ENCODE results near the gene PLXNB2. TPM values are rescaled to one million over a fixed set of nuclear protein-coding genes. Genes with fewer than 3 reads are reported as not detected.

PLXNB2 gene
- total and polyA plus RNA-seq, 2 experiments from 2014 or later: 123 to 147 TPM

DNA sequence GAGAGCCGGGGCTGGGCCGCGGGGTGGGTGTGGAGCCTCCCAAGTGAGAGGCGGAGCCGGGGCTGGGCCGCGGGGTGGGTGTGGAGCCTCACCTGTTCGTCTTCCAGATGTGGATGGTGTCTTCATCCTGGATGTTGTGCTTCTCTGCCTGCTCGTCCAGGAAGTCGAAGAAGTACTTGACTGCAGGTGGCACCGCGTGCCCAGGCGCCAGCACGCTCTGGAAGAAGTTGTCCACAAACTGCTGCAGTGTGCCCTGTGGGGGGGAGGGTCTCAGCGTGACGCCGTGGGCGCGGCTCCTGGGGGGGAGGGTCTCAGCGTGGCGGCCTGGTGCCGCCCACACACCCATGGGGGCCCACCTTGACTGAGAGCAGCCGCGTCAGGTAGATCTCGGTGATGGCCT, 29.7 kb downstream of the PLXNB2 start:
- Histone ChIP-seq H3K36me3 (ENCODE audit: low read depth) (peaks cover 37% of the 10 kb centered on the region; the same call in 1 of the 2 replicates), H4K20me1 (ENCODE audit: insufficient read depth) (no peaks in the 10 kb centered on the region), H3K9me3 (ENCODE audit: low read depth) (no peaks in the 10 kb centered on the region), H3F3A (ENCODE audit: insufficient read depth) (peaks cover 18% of the 10 kb centered on the region), H3K9me2 (ENCODE audit: insufficient read depth) (no peaks in the 10 kb centered on the region), H3K27ac (no peak overlapping the region), H3K4me1 (ENCODE audit: insufficient read depth) (no peaks in the 10 kb centered on the region), H3K79me2 (ENCODE audit: insufficient read depth) (no peaks in the 10 kb centered on the region; the same call in 1 of the 2 replicates), H2AFZ (no peak overlapping the region), H3K9ac (no peak overlapping the region), H3K4me3 (no peak overlapping the region), H3K27me3 (replicated peaks; ENCODE audit: insufficient read depth) (no peaks in the 10 kb centered on the region), H3K4me2 (ENCODE audit: unreplicated experiment) (no peak overlapping the region)
- DNase-seq: no peak
- in situ Hi-C loops (cut with MboI): loop anchor here (10.0 kb wide), 1 partner anchor 57 kb away; no protein-coding TSS in a partner anchor
- 91 to 93% methylated on average over 14 to 21 of the region's 25 CpGs for WGBS, 2 experiments (ENCODE audit: low coverage in 1 of 2, low lambda C conversion rate in 2 of 2, missing lambda C conversion rate in 2 of 2)
- TF ChIP-seq EZH2 (IDR thresholded peaks at IDR 0.05; ENCODE audit: insufficient read depth, poor library complexity, severe bottlenecking) (no peak), EZH2phosphoT487 (IDR thresholded peaks at IDR 0.05; ENCODE audit: insufficient read depth, low read depth) (no peak)

DNA sequence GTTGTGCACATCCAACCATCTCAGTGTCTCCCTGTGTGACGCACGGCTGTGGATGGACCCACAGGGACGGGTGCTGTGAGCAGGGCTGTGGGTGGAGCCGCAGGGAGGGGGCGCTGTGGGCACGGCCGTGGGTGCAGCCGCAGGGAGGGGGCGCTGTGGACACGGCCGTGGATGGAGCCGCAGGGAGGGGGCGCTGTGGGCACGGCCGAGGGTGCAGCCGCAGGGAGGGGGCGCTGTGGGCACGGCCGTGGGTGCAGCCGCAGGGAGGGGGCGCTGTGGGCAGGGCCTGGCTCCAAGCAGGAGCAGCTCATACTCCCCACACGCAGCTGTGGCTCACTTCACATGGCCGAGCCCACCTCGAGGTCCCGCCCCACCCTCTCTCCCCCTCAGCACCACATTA, 31.3 kb downstream of the PLXNB2 start:
- Histone ChIP-seq H3K27me3 (replicated peaks; ENCODE audit: insufficient read depth) (no peaks in the 10 kb centered on the region), H3K9me3 (ENCODE audit: low read depth) (no peaks in the 10 kb centered on the region), H3F3A (ENCODE audit: insufficient read depth) (peaks cover 18% of the 10 kb centered on the region), H3K4me1 (ENCODE audit: insufficient read depth) (peaks cover 4% of the 10 kb centered on the region), H3K9me2 (ENCODE audit: insufficient read depth) (no peaks in the 10 kb centered on the region), H2AFZ (no peak overlapping the region), H3K9ac (no peak overlapping the region), H3K4me3 (no peak overlapping the region), H3K4me2 (ENCODE audit: unreplicated experiment) (no peak overlapping the region), H3K27ac (no peak overlapping the region), H4K20me1 (ENCODE audit: insufficient read depth) (no peaks in the 10 kb centered on the region), H3K36me3 (ENCODE audit: low read depth) (peaks cover 27% of the 10 kb centered on the region; the same call in 1 of the 2 replicates), H3K79me2 (ENCODE audit: insufficient read depth) (no peaks in the 10 kb centered on the region; the same call in 1 of the 2 replicates)
- TF ChIP-seq EZH2phosphoT487 (IDR thresholded peaks at IDR 0.05; ENCODE audit: insufficient read depth, low read depth) (no peak), EZH2 (IDR thresholded peaks at IDR 0.05; ENCODE audit: insufficient read depth, poor library complexity, severe bottlenecking) (no peak)
- in situ Hi-C loops (cut with MboI): loop anchor here (10.0 kb wide), 1 partner anchor 59 kb away; no protein-coding TSS in a partner anchor
- 60 to 80% methylated on average over 3 to 25 of the region's 25 CpGs for WGBS, 2 experiments (ENCODE audit: low coverage in 1 of 2, low lambda C conversion rate in 2 of 2, missing lambda C conversion rate in 2 of 2)
- DNase-seq: peak; percentile 66

DNA sequence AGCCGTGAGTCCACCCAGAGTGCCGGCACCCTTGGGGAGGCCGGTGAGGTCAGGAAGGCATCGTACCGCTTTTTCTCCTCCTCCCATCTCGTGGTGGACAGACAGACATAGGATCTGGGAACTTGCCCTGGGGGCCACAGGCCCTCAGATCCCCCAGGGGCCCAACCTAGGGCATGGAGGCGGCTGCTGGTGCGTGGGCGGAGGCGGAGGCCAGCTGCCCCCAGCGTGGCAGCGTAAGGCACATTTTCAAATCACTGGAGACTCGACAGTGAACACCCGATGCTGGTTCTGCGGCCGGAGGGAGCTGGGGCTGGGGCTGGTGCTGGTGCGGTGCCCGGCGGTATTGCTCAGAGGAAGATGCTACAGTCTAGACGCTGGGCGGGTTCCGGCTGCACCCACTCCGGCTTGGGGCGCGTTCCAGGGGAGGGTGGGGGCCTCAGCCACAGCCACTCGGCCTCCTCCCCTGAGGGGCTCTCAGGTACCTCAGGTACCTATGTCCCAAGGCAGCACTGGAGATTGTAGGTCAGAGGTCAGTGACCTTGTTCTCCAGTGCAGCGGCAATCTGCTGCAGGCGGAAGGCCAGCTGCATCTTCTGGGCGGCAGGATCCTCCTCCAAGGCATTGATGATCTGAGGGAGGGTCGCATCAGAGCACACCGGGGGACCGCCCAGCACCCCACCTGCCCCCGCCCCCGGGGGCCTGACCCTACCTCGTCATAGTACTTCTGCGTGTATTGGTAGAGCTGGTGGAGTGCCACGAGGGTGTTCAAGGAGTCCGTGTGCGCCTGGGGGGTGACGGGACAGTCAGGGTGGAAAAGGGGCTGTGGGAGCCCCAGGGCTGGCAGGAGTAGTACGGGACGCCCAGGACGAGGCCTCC, 32.0 kb downstream of the PLXNB2 start:
- Histone ChIP-seq H3K27me3 (replicated peaks; ENCODE audit: insufficient read depth) (no peaks in the 10 kb centered on the region), H3F3A (ENCODE audit: insufficient read depth) (peaks cover 18% of the 10 kb centered on the region), H3K79me2 (ENCODE audit: insufficient read depth) (no peaks in the 10 kb centered on the region; the same call in 1 of the 2 replicates), H3K36me3 (ENCODE audit: low read depth) (peaks cover 22% of the 10 kb centered on the region; the same call in 1 of the 2 replicates), H3K4me2 (ENCODE audit: unreplicated experiment) (no peak overlapping the region), H3K4me3 (no peak overlapping the region), H4K20me1 (ENCODE audit: insufficient read depth) (no peaks in the 10 kb centered on the region), H3K9ac (no peak overlapping the region), H3K27ac (no peak overlapping the region), H3K4me1 (ENCODE audit: insufficient read depth) (peaks cover 7% of the 10 kb centered on the region), H3K9me2 (ENCODE audit: insufficient read depth) (no peaks in the 10 kb centered on the region), H2AFZ (no peak overlapping the region), H3K9me3 (ENCODE audit: low read depth) (no peaks in the 10 kb centered on the region)
- no peak for DNase-seq
- TF ChIP-seq EZH2 (IDR thresholded peaks at IDR 0.05; ENCODE audit: insufficient read depth, poor library complexity, severe bottlenecking) (no peak), EZH2phosphoT487 (IDR thresholded peaks at IDR 0.05; ENCODE audit: insufficient read depth, low read depth) (no peak)
- 89 to 92% methylated on average over 28 to 42 of the region's 43 CpGs for WGBS, 2 experiments (ENCODE audit: low coverage in 1 of 2, low lambda C conversion rate in 2 of 2, missing lambda C conversion rate in 2 of 2)
- in situ Hi-C loops (cut with MboI): loop anchor here (10.0 kb wide), 1 partner anchor 59 kb away; no protein-coding TSS in a partner anchor

GRCh38 chr22:50274771-50275170, 32.7 kb downstream of the PLXNB2 start:
- H3K27ac ChIP-seq: no peak overlapping the region
- H2AFZ ChIP-seq: no peak overlapping the region
- no peaks in the 10 kb centered on the region for H3K9me2 ChIP-seq (ENCODE audit: insufficient read depth)
- H3F3A ChIP-seq (ENCODE audit: insufficient read depth): peaks cover 18% of the 10 kb centered on the region
- H3K9ac ChIP-seq: no peak overlapping the region
- DNase-seq: no peak
- H3K4me2 ChIP-seq (ENCODE audit: unreplicated experiment): no peak overlapping the region
- no peaks in the 10 kb centered on the region for H3K9me3 ChIP-seq (ENCODE audit: low read depth)
- in situ Hi-C loops (cut with MboI): loop anchor here (10.0 kb wide), 1 partner anchor 60 kb away; no protein-coding TSS in a partner anchor
- H3K79me2 ChIP-seq (ENCODE audit: insufficient read depth): no peaks in the 10 kb centered on the region; the same call in 1 of the 2 replicates
- WGBS, 2 experiments (ENCODE audit: low coverage in 1 of 2, low lambda C conversion rate in 2 of 2, missing lambda C conversion rate in 2 of 2): 80 to 84% methylated on average over 7 of the region's 7 CpGs
- H3K36me3 ChIP-seq (ENCODE audit: low read depth): peaks cover 22% of the 10 kb centered on the region; the same call in 1 of the 2 replicates
- H3K27me3 ChIP-seq (replicated peaks; ENCODE audit: insufficient read depth): no peaks in the 10 kb centered on the region
- TF ChIP-seq EZH2 (IDR thresholded peaks at IDR 0.05; ENCODE audit: insufficient read depth, poor library complexity, severe bottlenecking): no peak
- TF ChIP-seq EZH2phosphoT487 (IDR thresholded peaks at IDR 0.05; ENCODE audit: insufficient read depth, low read depth): no peak
- H3K4me1 ChIP-seq (ENCODE audit: insufficient read depth): peaks cover 7% of the 10 kb centered on the region
- no peak overlapping the region for H3K4me3 ChIP-seq
- no peaks in the 10 kb centered on the region for H4K20me1 ChIP-seq (ENCODE audit: insufficient read depth)
